Measurements from ENCODE around the gene SBF2. TPM values are rescaled to one million over a fixed set of nuclear protein-coding genes. Genes with fewer than 3 reads are reported as not detected.

SBF2 gene
- total and polyA plus RNA-seq, 2 of the 13 experiments (the other 11 are each of a cell fraction or from before 2014, with no cell fraction given), result 24.0 to 45.8 TPM

DNA sequence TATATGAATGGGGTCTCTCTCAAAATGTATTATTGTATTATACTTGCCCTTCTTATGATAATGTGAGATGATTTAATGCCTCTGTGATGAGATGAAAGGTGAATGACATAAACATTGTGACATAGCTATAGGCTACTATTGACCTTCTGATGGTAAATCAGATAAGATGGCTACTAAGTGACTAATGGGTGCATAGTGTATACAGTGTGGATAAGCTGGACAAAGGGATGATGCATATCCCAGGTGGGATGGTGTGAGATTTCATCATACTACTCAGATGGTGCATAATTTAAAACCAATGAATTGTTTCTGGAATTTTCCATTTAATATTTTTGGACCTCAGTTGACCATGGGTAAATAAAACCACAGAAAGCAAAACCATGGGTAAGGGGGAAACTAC is 243.5 kb downstream of the SBF2 start (continued):
- TF ChIP-seq, protein P1, sequence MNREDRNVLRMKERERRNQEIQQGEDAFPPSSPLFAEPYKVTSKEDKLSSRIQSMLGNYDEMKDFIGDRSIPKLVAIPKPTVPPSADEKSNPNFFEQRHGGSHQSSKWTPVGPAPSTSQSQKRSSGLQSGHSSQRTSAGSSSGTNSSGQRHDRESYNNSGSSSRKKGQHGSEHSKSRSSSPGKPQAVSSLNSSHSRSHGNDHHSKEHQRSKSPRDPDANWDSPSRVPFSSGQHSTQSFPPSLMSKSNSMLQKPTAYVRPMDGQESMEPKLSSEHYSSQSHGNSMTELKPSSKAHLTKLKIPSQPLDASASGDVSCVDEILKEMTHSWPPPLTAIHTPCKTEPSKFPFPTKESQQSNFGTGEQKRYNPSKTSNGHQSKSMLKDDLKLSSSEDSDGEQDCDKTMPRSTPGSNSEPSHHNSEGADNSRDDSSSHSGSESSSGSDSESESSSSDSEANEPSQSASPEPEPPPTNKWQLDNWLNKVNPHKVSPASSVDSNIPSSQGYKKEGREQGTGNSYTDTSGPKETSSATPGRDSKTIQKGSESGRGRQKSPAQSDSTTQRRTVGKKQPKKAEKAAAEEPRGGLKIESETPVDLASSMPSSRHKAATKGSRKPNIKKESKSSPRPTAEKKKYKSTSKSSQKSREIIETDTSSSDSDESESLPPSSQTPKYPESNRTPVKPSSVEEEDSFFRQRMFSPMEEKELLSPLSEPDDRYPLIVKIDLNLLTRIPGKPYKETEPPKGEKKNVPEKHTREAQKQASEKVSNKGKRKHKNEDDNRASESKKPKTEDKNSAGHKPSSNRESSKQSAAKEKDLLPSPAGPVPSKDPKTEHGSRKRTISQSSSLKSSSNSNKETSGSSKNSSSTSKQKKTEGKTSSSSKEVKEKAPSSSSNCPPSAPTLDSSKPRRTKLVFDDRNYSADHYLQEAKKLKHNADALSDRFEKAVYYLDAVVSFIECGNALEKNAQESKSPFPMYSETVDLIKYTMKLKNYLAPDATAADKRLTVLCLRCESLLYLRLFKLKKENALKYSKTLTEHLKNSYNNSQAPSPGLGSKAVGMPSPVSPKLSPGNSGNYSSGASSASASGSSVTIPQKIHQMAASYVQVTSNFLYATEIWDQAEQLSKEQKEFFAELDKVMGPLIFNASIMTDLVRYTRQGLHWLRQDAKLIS (CRISPR knock-in tag; IDR thresholded peaks at IDR 0.05), result no peak
- TF ChIP-seq AGO1 (IDR thresholded peaks at IDR 0.05; ENCODE audit: low read depth, low read length, poor library complexity, severe bottlenecking) (no peak), ZFAT (CRISPR knock-in tag; conservative IDR thresholded peaks at IDR 0.05) (no peak), ZNF124 (CRISPR knock-in tag; IDR thresholded peaks at IDR 0.05) (no peak), ZIK1 (CRISPR knock-in tag; IDR thresholded peaks at IDR 0.05; ENCODE audit: borderline replicate concordance, low read depth) (no peak), MIXL1 (CRISPR knock-in tag; IDR thresholded peaks at IDR 0.05) (peak; percentile 85; the same call in 1 of the 2 replicates), RFX1 (IDR thresholded peaks at IDR 0.05) (no peak), SALL2 (CRISPR knock-in tag; IDR thresholded peaks at IDR 0.05) (no peak)
- TF ChIP-seq, protein P2, sequence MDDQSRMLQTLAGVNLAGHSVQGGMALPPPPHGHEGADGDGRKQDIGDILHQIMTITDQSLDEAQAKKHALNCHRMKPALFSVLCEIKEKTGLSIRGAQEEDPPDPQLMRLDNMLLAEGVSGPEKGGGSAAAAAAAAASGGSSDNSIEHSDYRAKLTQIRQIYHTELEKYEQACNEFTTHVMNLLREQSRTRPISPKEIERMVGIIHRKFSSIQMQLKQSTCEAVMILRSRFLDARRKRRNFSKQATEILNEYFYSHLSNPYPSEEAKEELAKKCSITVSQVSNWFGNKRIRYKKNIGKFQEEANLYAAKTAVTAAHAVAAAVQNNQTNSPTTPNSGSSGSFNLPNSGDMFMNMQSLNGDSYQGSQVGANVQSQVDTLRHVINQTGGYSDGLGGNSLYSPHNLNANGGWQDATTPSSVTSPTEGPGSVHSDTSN (CRISPR knock-in tag; IDR thresholded peaks at IDR 0.05; ENCODE audit: borderline replicate concordance), result no peak
- TF ChIP-seq, protein P3, sequence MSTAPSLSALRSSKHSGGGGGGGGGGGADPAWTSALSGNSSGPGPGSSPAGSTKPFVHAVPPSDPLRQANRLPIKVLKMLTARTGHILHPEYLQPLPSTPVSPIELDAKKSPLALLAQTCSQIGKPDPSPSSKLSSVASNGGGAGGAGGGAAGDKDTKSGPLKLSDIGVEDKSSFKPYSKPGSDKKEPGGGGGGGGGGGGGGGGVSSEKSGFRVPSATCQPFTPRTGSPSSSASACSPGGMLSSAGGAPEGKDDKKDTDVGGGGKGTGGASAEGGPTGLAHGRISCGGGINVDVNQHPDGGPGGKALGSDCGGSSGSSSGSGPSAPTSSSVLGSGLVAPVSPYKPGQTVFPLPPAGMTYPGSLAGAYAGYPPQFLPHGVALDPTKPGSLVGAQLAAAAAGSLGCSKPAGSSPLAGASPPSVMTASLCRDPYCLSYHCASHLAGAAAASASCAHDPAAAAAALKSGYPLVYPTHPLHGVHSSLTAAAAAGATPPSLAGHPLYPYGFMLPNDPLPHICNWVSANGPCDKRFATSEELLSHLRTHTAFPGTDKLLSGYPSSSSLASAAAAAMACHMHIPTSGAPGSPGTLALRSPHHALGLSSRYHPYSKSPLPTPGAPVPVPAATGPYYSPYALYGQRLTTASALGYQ (CRISPR knock-in tag; IDR thresholded peaks at IDR 0.05), result 0 out of 2 replicates have a peak, but pooled peaks have one; percentile 42
- TF ChIP-seq, protein P4, sequence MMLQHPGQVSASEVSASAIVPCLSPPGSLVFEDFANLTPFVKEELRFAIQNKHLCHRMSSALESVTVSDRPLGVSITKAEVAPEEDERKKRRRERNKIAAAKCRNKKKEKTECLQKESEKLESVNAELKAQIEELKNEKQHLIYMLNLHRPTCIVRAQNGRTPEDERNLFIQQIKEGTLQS (CRISPR knock-in tag; IDR thresholded peaks at IDR 0.05), result peak; percentile 89
- TF ChIP-seq, protein P5, sequence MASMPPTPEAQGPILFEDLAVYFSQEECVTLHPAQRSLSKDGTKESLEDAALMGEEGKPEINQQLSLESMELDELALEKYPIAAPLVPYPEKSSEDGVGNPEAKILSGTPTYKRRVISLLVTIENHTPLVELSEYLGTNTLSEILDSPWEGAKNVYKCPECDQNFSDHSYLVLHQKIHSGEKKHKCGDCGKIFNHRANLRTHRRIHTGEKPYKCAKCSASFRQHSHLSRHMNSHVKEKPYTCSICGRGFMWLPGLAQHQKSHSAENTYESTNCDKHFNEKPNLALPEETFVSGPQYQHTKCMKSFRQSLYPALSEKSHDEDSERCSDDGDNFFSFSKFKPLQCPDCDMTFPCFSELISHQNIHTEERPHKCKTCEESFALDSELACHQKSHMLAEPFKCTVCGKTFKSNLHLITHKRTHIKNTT (CRISPR knock-in tag; IDR thresholded peaks at IDR 0.05), result no peak
- TF ChIP-seq, protein P6, sequence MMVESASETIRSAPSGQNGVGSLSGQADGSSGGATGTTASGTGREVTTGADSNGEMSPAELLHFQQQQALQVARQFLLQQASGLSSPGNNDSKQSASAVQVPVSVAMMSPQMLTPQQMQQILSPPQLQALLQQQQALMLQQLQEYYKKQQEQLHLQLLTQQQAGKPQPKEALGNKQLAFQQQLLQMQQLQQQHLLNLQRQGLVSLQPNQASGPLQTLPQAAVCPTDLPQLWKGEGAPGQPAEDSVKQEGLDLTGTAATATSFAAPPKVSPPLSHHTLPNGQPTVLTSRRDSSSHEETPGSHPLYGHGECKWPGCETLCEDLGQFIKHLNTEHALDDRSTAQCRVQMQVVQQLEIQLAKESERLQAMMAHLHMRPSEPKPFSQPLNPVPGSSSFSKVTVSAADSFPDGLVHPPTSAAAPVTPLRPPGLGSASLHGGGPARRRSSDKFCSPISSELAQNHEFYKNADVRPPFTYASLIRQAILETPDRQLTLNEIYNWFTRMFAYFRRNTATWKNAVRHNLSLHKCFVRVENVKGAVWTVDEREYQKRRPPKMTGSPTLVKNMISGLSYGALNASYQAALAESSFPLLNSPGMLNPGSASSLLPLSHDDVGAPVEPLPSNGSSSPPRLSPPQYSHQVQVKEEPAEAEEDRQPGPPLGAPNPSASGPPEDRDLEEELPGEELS (CRISPR knock-in tag; IDR thresholded peaks at IDR 0.05), result peak; percentile 88
- TF ChIP-seq, protein P7, sequence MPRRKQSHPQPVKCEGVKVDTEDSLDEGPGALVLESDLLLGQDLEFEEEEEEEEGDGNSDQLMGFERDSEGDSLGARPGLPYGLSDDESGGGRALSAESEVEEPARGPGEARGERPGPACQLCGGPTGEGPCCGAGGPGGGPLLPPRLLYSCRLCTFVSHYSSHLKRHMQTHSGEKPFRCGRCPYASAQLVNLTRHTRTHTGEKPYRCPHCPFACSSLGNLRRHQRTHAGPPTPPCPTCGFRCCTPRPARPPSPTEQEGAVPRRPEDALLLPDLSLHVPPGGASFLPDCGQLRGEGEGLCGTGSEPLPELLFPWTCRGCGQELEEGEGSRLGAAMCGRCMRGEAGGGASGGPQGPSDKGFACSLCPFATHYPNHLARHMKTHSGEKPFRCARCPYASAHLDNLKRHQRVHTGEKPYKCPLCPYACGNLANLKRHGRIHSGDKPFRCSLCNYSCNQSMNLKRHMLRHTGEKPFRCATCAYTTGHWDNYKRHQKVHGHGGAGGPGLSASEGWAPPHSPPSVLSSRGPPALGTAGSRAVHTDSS (CRISPR knock-in tag; conservative IDR thresholded peaks at IDR 0.05), result no peak
- TF ChIP-seq, protein P8, sequence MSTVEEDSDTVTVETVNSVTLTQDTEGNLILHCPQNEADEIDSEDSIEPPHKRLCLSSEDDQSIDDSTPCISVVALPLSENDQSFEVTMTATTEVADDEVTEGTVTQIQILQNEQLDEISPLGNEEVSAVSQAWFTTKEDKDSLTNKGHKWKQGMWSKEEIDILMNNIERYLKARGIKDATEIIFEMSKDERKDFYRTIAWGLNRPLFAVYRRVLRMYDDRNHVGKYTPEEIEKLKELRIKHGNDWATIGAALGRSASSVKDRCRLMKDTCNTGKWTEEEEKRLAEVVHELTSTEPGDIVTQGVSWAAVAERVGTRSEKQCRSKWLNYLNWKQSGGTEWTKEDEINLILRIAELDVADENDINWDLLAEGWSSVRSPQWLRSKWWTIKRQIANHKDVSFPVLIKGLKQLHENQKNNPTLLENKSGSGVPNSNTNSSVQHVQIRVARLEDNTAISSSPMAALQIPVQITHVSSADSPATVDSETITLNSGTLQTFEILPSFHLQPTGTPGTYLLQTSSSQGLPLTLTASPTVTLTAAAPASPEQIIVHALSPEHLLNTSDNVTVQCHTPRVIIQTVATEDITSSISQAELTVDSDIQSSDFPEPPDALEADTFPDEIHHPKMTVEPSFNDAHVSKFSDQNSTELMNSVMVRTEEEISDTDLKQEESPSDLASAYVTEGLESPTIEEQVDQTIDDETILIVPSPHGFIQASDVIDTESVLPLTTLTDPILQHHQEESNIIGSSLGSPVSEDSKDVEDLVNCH (CRISPR knock-in tag; IDR thresholded peaks at IDR 0.05), result no peak
